Measurements from ENCODE around the gene CD22.

The CD22 gene

GRCh38 chr19:35360880-35361420 lies 32.0 kb downstream of the CD22 start:
- no peak overlapping the region for H3K27ac ChIP-seq
- no peak for TF ChIP-seq CTCF (conservative IDR thresholded peaks at IDR 0.05)

- H3K27ac ChIP-seq: no peak overlapping the region
These were observed 33.4 kb downstream of the CD22 start for GRCh38 chr19:35362261-35363000.

GRCh38 chr19:35363001-35363590 lies 34.1 kb downstream of the CD22 start:
- no peak overlapping the region for H3K27ac ChIP-seq
- TF ChIP-seq CTCF (conservative IDR thresholded peaks at IDR 0.05): no peak

More at GRCh38 chr19:35362261-35363000, 33.4 kb downstream of the CD22 start:
- no peak for TF ChIP-seq CTCF (conservative IDR thresholded peaks at IDR 0.05)

- TF ChIP-seq CTCF (conservative IDR thresholded peaks at IDR 0.05): no peak
- no peak overlapping the region for H3K27ac ChIP-seq
These were observed 34.9 kb downstream of the CD22 start for GRCh38 chr19:35363711-35364425.

- no peak overlapping the region for H3K27ac ChIP-seq
- TF ChIP-seq CTCF (conservative IDR thresholded peaks at IDR 0.05): no peak
These were observed 36.3 kb downstream of the CD22 start for GRCh38 chr19:35365303-35365702.

GRCh38 chr19:35368378-35368777 lies 39.4 kb downstream of the CD22 start:
- TF ChIP-seq CTCF (conservative IDR thresholded peaks at IDR 0.05): no peak
- H3K27ac ChIP-seq: no peak overlapping the region

GRCh38 chr19:35369522-35369921 lies 40.5 kb downstream of the CD22 start:
- no peak for TF ChIP-seq CTCF (conservative IDR thresholded peaks at IDR 0.05)
- H3K27ac ChIP-seq: no peak overlapping the region
